Measurements from ENCODE around the gene AP4M1. TPM values are rescaled to one million over a fixed set of nuclear protein-coding genes. Genes with fewer than 3 reads are reported as not detected.
A peak's percentile ranks its signal among the peaks of the same experiment; 100 is the strongest.

Gene AP4M1
- total and polyA plus RNA-seq, 2 experiments from 2014 or later, result 17.4 to 22.8 TPM

GRCh38 chr7:100157069-100157333, 55.6 kb downstream of the AP4M1 start:
- Histone ChIP-seq H3K27ac (peak overlapping the region; percentile 82), H4K20me1 (ENCODE audit: insufficient read depth, poor library complexity, severe bottlenecking) (no peaks in the 10 kb centered on the region), H3K9me2 (replicated peaks; ENCODE audit: insufficient read depth) (no peaks in the 10 kb centered on the region), H3K27me3 (no peaks in the 10 kb centered on the region), H2AFZ (no peak overlapping the region), H3K4me1 (ENCODE audit: insufficient read depth) (peaks cover 15% of the 10 kb centered on the region), H3K9me3 (ENCODE audit: low read depth) (no peaks in the 10 kb centered on the region), H3K79me2 (peaks cover 19% of the 10 kb centered on the region), H3K4me2 (peak overlapping the region; percentile 100), H3K36me3 (replicated peaks; ENCODE audit: insufficient read depth, low read depth) (no peaks in the 10 kb centered on the region), H3K4me3 (no peak overlapping the region)
- TF ChIP-seq EZH2 (IDR thresholded peaks at IDR 0.05; ENCODE audit: borderline replicate concordance) (no peak), CTCF (IDR thresholded peaks at IDR 0.05; ENCODE audit: poor library complexity) (no peak), EZH2phosphoT487 (IDR thresholded peaks at IDR 0.05; ENCODE audit: low read depth, severe bottlenecking, unreplicated experiment) (no peak)
- DNase-seq (ENCODE audit: low spot score), result no peak
- 60% methylated on average over 5 of the region's 5 CpGs for WGBS (ENCODE audit: low lambda C conversion rate, missing lambda C conversion rate)

- 15% methylated on average over 28 of the region's 32 CpGs for whole genome bisulfite sequencing (ENCODE audit: low lambda C conversion rate, missing lambda C conversion rate)
Measured at GRCh38 chr7:100157334-100158228, 56.1 kb downstream of the AP4M1 start.

More at GRCh38 chr7:100157334-100158228, 56.1 kb downstream of the AP4M1 start:
- peak overlapping the region; percentile 82 for H3K27ac ChIP-seq
- peak overlapping the region; percentile 55 for H2AFZ ChIP-seq
- H3K79me2 ChIP-seq, result peaks cover 13% of the 10 kb centered on the region
- no peaks in the 10 kb centered on the region for H3K27me3 ChIP-seq
- no peaks in the 10 kb centered on the region for H3K9me2 ChIP-seq (replicated peaks; ENCODE audit: insufficient read depth)
- H4K20me1 ChIP-seq (ENCODE audit: insufficient read depth, poor library complexity, severe bottlenecking), result no peaks in the 10 kb centered on the region
- H3K9me3 ChIP-seq (ENCODE audit: low read depth), result no peaks in the 10 kb centered on the region
- H3K4me2 ChIP-seq, result peak overlapping the region; percentile 100
- peak; percentile 72 for DNase-seq (ENCODE audit: low spot score)
- H3K36me3 ChIP-seq (replicated peaks; ENCODE audit: insufficient read depth, low read depth), result no peaks in the 10 kb centered on the region
- TF ChIP-seq CTCF (IDR thresholded peaks at IDR 0.05; ENCODE audit: poor library complexity) (peak; percentile 19), EZH2 (IDR thresholded peaks at IDR 0.05; ENCODE audit: borderline replicate concordance) (no peak)
- peaks cover 15% of the 10 kb centered on the region for H3K4me1 ChIP-seq (ENCODE audit: insufficient read depth)
- peak overlapping the region; percentile 96 for H3K4me3 ChIP-seq

MicroRNAs within 50 kb of the gene (microRNA counts, 767-probe panel; counts per million panel counts)
- microRNA hsa-miR-106b-5p (7,217 counts per million, percentile 40 among the panel's probes with 10 or more counts), microRNA hsa-miR-25-3p (9,084 counts per million, percentile 70 among the panel's probes with 10 or more counts), microRNA hsa-miR-93-5p (9,914 counts per million, percentile 79 among the panel's probes with 10 or more counts)

Small RNA genes within 50 kb of the gene (microRNA-seq; reads per million reads assigned to microRNA genes)
- gene MIR106B (7,790 reads per million, percentile 92 among the genes with 10 or more reads in this experiment), gene MIR25 (622 reads per million, percentile 75 among the genes with 10 or more reads in this experiment), gene MIR4658 (not detected), gene MIR93 (10,194 reads per million, percentile 94 among the genes with 10 or more reads in this experiment)

Small RNA genes within 50 kb of the gene (small RNA-seq; reads per million reads assigned to genes)
- gene MIR106B, result 51.7 reads per million, percentile 97 among the genes with 10 or more reads in this experiment
- gene MIR25, result 658 reads per million, percentile 99 among the genes with 10 or more reads in this experiment
- gene MIR93, result 336 reads per million, percentile 99 among the genes with 10 or more reads in this experiment

Other genes with a start within 250 kb of the AP4M1 start
- gene OR2AE1, start 224.6 kb upstream of the AP4M1 start, total RNA-seq, result not detected in 2 replicates
- not detected in 2 replicates for gene OR2AE1, start 224.6 kb upstream of the AP4M1 start, polyA plus RNA-seq
- gene TRIM4, start 182.1 kb upstream of the AP4M1 start, total RNA-seq, result 2.7 and 4.0 TPM in 2 replicates
- gene TRIM4, start 182.1 kb upstream of the AP4M1 start, polyA plus RNA-seq, result 1.4 and 1.5 TPM in 2 replicates
- gene GJC3, start 172.0 kb upstream of the AP4M1 start, total RNA-seq, result not detected in 2 replicates
- not detected in 2 replicates for gene GJC3, start 172.0 kb upstream of the AP4M1 start, polyA plus RNA-seq
- gene AZGP1, start 125.6 kb upstream of the AP4M1 start, total RNA-seq, result 46.1 and 52.6 TPM in 2 replicates
- 44.3 and 73.6 TPM in 2 replicates for gene AZGP1, start 125.6 kb upstream of the AP4M1 start, polyA plus RNA-seq
- 41.1 and 44.0 TPM in 2 replicates for gene ZKSCAN1, start 86.0 kb upstream of the AP4M1 start, total RNA-seq
- gene ZKSCAN1, start 86.0 kb upstream of the AP4M1 start, polyA plus RNA-seq, result 27.0 and 29.2 TPM in 2 replicates
- gene ZSCAN21, start 51.9 kb upstream of the AP4M1 start, total RNA-seq, result 9.6 and 10.9 TPM in 2 replicates
- gene ZSCAN21, start 51.9 kb upstream of the AP4M1 start, polyA plus RNA-seq, result 11.7 and 12.8 TPM in 2 replicates
- 30.1 and 35.6 TPM in 2 replicates for gene ZNF3, start 19.9 kb upstream of the AP4M1 start, total RNA-seq
- 20.7 and 28.3 TPM in 2 replicates for gene ZNF3, start 19.9 kb upstream of the AP4M1 start, polyA plus RNA-seq
- gene COPS6, start 12.7 kb upstream of the AP4M1 start, total RNA-seq, result 41.9 and 53.7 TPM in 2 replicates
- 161 and 163 TPM in 2 replicates for gene COPS6, start 12.7 kb upstream of the AP4M1 start, polyA plus RNA-seq
- 39.0 and 42.1 TPM in 2 replicates for gene MCM7, start 246 bp upstream of the AP4M1 start, total RNA-seq
- 49.3 and 57.5 TPM in 2 replicates for gene MCM7, start 246 bp upstream of the AP4M1 start, polyA plus RNA-seq
- 13.3 and 29.2 TPM in 2 replicates for gene TAF6, start 17.7 kb downstream of the AP4M1 start, total RNA-seq
- gene TAF6, start 17.7 kb downstream of the AP4M1 start, polyA plus RNA-seq, result 44.2 and 44.3 TPM in 2 replicates
- gene CNPY4, start 18.0 kb downstream of the AP4M1 start, total RNA-seq, result 19.5 and 28.1 TPM in 2 replicates
- 21.3 and 27.4 TPM in 2 replicates for gene CNPY4, start 18.0 kb downstream of the AP4M1 start, polyA plus RNA-seq
- 2.7 and 3.2 TPM in 2 replicates for gene MBLAC1, start 25.3 kb downstream of the AP4M1 start, total RNA-seq
- gene MBLAC1, start 25.3 kb downstream of the AP4M1 start, polyA plus RNA-seq, result 3.7 and 4.5 TPM in 2 replicates
- gene LAMTOR4, start 47.3 kb downstream of the AP4M1 start, total RNA-seq, result 80.1 and 90.5 TPM in 2 replicates
- 198 and 228 TPM in 2 replicates for gene LAMTOR4, start 47.3 kb downstream of the AP4M1 start, polyA plus RNA-seq
- gene TRAPPC14, start 57.1 kb downstream of the AP4M1 start, total RNA-seq, result 7.7 and 14.7 TPM in 2 replicates
- 18.5 and 22.3 TPM in 2 replicates for gene TRAPPC14, start 57.1 kb downstream of the AP4M1 start, polyA plus RNA-seq
- gene GAL3ST4, start 67.0 kb downstream of the AP4M1 start, total RNA-seq, result 0.73 and 2.6 TPM in 2 replicates
- gene GAL3ST4, start 67.0 kb downstream of the AP4M1 start, polyA plus RNA-seq, result 3.3 and 4.3 TPM in 2 replicates
- gene GPC2, start 75.7 kb downstream of the AP4M1 start, total RNA-seq, result 2.0 and 5.3 TPM in 2 replicates
- 3.2 and 4.1 TPM in 2 replicates for gene GPC2, start 75.7 kb downstream of the AP4M1 start, polyA plus RNA-seq
- 0.20 and 1.0 TPM in 2 replicates for gene STAG3, start 76.3 kb downstream of the AP4M1 start, total RNA-seq
- gene STAG3, start 76.3 kb downstream of the AP4M1 start, polyA plus RNA-seq, result 3.4 and 4.8 TPM in 2 replicates
- not detected in 2 replicates for gene PVRIG, start 118.3 kb downstream of the AP4M1 start, total RNA-seq
- gene PVRIG, start 118.3 kb downstream of the AP4M1 start, polyA plus RNA-seq, result 1.4 TPM in 2 replicates
- not detected in 2 replicates for gene SPDYE3, start 206.1 kb downstream of the AP4M1 start, total RNA-seq
- 3.3 and 3.4 TPM in 2 replicates for gene SPDYE3, start 206.1 kb downstream of the AP4M1 start, polyA plus RNA-seq